Lung (tissue), 12 donors: ENCODE results near the gene STAB1. TPM values are rescaled to one million over a fixed set of nuclear protein-coding genes. Genes with fewer than 3 reads are reported as not detected.

Experiments used
- ATAC-seq: fragments of 200-7000 bp; cut with Tn5 transposase; one replicate; pipeline ENCODE4 v1.9.1; 2020; ENCODE audit warnings: moderate number of reproducible peaks; ENCODE audit not compliant: insufficient read depth, low FRiP score
- DNase-seq, 3 donors: peaks; one replicate each; pipeline ENCODE4 v3.0.0-alpha.2; 2013 to 2017
- H3K27ac ChIP-seq, 2 donors: one replicate each; pipeline ENCODE4 v1.5.1; 2013; ENCODE audit warnings: mild to moderate bottlenecking in 2 of 2, moderate library complexity in 2 of 2, control low read depth in 1 of 2, inconsistent platforms in 1 of 2, low read depth in 1 of 2, low read length in 1 of 2
- H3K27me3 ChIP-seq, 3 donors: one replicate each; pipeline ENCODE4 v1.5.1; 2013; ENCODE audit warnings: low read length in 2 of 3; ENCODE audit not compliant: control insufficient read depth in 3 of 3, insufficient read depth in 3 of 3
- H3K36me3 ChIP-seq, 4 donors: one replicate each; pipeline ENCODE4 v1.5.1; 2013; ENCODE audit warnings: low read length in 4 of 4, mild to moderate bottlenecking in 1 of 4, moderate library complexity in 1 of 4; ENCODE audit not compliant: control insufficient read depth in 4 of 4, insufficient read depth in 4 of 4
- H3K4me1 ChIP-seq, 5 donors: one replicate each; pipeline ENCODE4 v1.5.1; 2013; ENCODE audit warnings: low read length in 5 of 5, mild to moderate bottlenecking in 2 of 5, moderate library complexity in 1 of 5; ENCODE audit not compliant: control insufficient read depth in 5 of 5, insufficient read depth in 5 of 5
- H3K4me3 ChIP-seq: one replicate; pipeline ENCODE4 v1.5.1; 2013; ENCODE audit warnings: mild to moderate bottlenecking, control low read depth, moderate library complexity
- H3K9ac ChIP-seq, 2 donors: one replicate each; pipeline ENCODE4 v1.5.1; 2013; ENCODE audit warnings: low read length in 2 of 2, control low read depth in 1 of 2; ENCODE audit not compliant: insufficient read depth in 1 of 2
- H3K9me3 ChIP-seq, 4 donors: one replicate each; pipeline ENCODE4 v1.5.1; 2013; ENCODE audit warnings: low read length in 3 of 4, mild to moderate bottlenecking in 1 of 4, moderate library complexity in 1 of 4; ENCODE audit not compliant: control insufficient read depth in 4 of 4, insufficient read depth in 3 of 4
- WGBS, 2 donors: extraction: QIAGEN DNeasy Blood & Tissue Kit; methylation state at CpG; one replicate each; pipeline ENCODE4 v1.1.7; 2013; 5-methylcytosine and 5-hydroxymethylcytosine counted together
- polyA plus RNA-seq, 2 donors: library from polyadenylated mRNA; stranded (reverse); fragments of 200-250 nt; gene quantifications; one replicate each; pipeline ENCODE4 v1.2.1, GENCODE V29; 2013
- total RNA-seq, 2 donors: library from RNA; depleted of rRNA in 1 of 2; stranded (reverse); fragments of >200 nt in 1 of 2; gene quantifications; one replicate each; pipeline ENCODE4 v1.2.1, GENCODE V29; 2014 to 2021
- TF ChIP-seq, protein P1 (sequence below): IDR thresholded peaks from 2 replicates; pipeline ENCODE4 v1.5.1; 2012; ENCODE audit warnings: mild to moderate bottlenecking; ENCODE audit errors: control extremely low read depth, extremely low read depth
- donor health status: control.
- donor health status: control.
- donor health status: Bipolar disorder and iron deficiency.
- donor health status: healthy.
- donor health status: DM: yes; HTN: yes; CAD: no.

The STAB1 gene
- total and polyA plus RNA-seq, 4 donors, result 53.1 to 220 (median 193) TPM

DNA sequence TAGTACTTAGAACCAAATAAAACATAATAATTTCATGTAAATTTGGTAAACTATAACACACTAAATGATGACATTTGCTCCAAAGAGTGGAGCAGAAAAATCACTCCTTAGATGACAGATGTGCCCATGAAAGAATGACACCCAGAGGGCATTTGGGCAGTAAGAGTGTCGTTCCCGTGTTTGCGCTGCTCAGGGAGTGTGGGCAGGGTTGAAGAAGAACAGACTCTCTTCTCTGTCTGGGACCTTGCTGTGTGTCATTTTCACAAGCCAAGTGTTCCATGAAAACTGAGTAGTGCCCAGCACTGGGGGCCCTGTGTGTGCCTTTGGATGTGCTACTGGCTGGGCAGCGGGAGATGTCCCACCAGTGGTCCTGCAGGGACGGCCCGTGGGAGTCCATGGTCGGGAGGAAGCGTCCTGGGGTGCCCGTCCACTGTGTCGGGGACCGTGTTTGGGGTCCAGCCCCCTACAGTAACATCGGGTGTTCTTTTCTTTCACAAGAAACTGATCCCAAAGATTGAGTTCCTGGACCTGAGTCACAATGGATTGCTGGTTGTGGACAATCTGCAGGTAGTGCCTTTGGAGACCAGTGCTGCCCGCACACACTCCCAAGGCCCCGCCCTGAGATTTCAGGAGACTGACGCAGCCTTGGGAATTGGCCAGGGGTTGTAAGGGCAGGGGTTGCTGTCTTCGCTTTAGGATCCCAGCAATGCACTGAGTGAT, 17.9 kb upstream of the STAB1 start:
- 97 to 98% methylated on average over 16 of the region's 16 CpGs for WGBS, 2 donors

DNA sequence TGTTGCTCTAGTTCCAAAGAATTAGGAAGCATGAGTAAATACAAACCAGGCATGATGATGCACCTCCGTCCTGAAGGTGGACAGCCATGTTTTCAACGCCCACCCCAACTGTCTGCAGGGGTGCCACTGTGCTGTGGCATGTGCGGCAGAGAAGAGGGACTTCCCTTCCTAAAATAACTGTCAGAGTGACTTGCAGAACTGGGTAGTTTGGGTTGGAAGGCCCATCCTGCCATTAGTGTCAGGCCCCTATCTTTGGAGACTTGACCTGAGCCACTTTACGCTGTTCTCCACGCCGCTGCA, 17.4 kb upstream of the STAB1 start:
- H3K27me3 ChIP-seq, result no peaks in the 10 kb centered on the region
- DNase-seq (no peak), ATAC-seq (no peak)
- H3K27ac ChIP-seq, result no peak overlapping the region
- no peak overlapping the region for H3K9ac ChIP-seq
- H3K4me3 ChIP-seq, result no peak overlapping the region
- peaks cover 32 to 84% (median 71%) of the 10 kb centered on the region in 4 donors for H3K36me3 ChIP-seq
- H3K9me3 ChIP-seq, result no peaks in the 10 kb centered on the region
- WGBS, 2 donors, result 77 to 91% methylated on average over 6 of the region's 6 CpGs
- TF ChIP-seq, protein P1, sequence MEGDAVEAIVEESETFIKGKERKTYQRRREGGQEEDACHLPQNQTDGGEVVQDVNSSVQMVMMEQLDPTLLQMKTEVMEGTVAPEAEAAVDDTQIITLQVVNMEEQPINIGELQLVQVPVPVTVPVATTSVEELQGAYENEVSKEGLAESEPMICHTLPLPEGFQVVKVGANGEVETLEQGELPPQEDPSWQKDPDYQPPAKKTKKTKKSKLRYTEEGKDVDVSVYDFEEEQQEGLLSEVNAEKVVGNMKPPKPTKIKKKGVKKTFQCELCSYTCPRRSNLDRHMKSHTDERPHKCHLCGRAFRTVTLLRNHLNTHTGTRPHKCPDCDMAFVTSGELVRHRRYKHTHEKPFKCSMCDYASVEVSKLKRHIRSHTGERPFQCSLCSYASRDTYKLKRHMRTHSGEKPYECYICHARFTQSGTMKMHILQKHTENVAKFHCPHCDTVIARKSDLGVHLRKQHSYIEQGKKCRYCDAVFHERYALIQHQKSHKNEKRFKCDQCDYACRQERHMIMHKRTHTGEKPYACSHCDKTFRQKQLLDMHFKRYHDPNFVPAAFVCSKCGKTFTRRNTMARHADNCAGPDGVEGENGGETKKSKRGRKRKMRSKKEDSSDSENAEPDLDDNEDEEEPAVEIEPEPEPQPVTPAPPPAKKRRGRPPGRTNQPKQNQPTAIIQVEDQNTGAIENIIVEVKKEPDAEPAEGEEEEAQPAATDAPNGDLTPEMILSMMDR, result no peak
- peaks cover 0 to 1% (median 0%) of the 10 kb centered on the region in 5 donors for H3K4me1 ChIP-seq

More for the DNA sequence above, 17.9 kb upstream of the STAB1 start:
- Histone ChIP-seq H3K9me3 (no peaks in the 10 kb centered on the region), H3K36me3 (peaks cover 32 to 88% (median 72%) of the 10 kb centered on the region in 4 donors), H3K4me1 (peaks cover 0 to 1% (median 0%) of the 10 kb centered on the region in 5 donors), H3K27me3 (no peaks in the 10 kb centered on the region), H3K9ac (no peak overlapping the region), H3K27ac (no peak overlapping the region), H3K4me3 (no peak overlapping the region)
- ATAC-seq (no peak), DNase-seq (no peak)
- TF ChIP-seq, protein P1, result no peak

DNA sequence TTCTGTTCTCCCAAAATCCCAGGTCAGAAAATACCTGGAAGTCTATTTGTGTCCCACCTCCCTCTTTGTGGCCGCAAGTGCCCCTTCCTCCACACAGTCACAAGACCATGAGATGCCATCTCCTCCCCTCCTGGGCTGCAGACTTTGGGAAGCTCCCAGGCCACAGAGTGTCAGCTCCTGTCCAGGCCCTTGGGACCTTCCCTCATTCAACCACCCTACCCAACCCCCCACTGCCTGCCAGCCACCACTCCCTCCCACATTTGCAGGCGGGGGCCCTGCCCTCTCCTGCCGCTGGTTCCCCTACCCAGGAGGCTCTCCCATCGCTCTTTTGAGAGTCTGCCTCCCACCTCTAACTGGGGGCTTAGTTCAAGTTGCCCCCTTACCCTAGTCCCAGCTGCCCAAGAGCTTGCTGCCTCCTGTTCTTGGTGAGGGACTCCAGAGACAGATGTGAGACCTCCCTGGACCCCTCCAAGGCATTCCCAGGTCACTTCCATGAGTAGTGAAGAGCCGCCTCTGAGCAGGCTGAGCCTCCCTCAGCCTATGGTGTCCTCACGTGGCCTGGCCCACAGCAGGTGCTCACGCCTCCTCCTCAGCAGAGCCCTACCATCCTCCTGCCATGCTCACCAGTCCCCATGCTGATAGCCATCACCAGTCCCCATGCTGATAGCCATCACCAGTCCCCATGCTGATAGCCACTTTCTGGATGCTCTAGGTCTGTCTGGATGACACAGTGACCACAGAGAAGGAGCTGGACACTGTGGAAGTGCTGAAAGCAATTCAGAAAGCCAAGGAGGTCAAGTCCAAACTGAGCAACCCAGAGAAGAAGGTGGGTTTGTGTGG, 15.9 kb upstream of the STAB1 start:
- peaks cover 27 to 79% (median 61%) of the 10 kb centered on the region in 4 donors for H3K36me3 ChIP-seq
- WGBS, 2 donors, result 97% methylated on average over 7 of the region's 7 CpGs
- H3K27me3 ChIP-seq, result no peaks in the 10 kb centered on the region
- no peak overlapping the region for H3K27ac ChIP-seq
- TF ChIP-seq, protein P1, result no peak
- ATAC-seq (no peak), DNase-seq (no peak)
- peaks cover 0 to 11% (median 5%) of the 10 kb centered on the region in 5 donors for H3K4me1 ChIP-seq
- H3K9ac ChIP-seq, result no peak overlapping the region
- H3K9me3 ChIP-seq, result no peaks in the 10 kb centered on the region
- H3K4me3 ChIP-seq, result no peak overlapping the region
